ENCODE measurements around the gene ZKSCAN1.

ZKSCAN1 gene

DNA sequence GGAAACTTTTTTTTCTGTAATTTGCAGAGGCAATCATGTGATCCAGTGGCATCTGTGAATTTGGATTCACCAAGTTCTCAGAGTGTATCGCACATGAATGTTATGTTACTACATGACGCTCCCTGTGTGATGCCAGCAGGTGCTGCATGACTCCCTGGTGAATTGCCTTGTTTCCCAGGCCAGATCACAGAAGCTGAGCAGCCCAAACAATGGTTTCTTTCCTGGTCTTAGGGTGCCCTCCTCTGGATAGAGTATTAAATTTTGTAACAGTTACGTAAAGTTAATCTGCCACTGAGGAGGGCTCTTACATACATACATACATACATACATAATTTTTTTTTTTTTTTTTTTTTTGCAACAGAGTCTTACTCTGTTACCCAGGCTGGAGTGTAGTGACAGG is 37.8 kb downstream of the ZKSCAN1 start:
- no peak overlapping the region for H3K27ac ChIP-seq (ENCODE audit: low read depth, low read length, poor library complexity, severe bottlenecking)
- H3K79me2 ChIP-seq (ENCODE audit: insufficient read depth, low read length), result no peaks in the 10 kb centered on the region
- no peak overlapping the region for H3K4me2 ChIP-seq (ENCODE audit: low read length)
- H3K9ac ChIP-seq (ENCODE audit: low read length), result no peak overlapping the region
- no peak overlapping the region for H3K4me3 ChIP-seq (ENCODE audit: low read depth, low read length, poor library complexity, severe bottlenecking)
- H4K20me1 ChIP-seq (ENCODE audit: insufficient read depth, low read length), result no peaks in the 10 kb centered on the region
- H3K4me1 ChIP-seq (ENCODE audit: insufficient read depth, low read length, severe bottlenecking), result peaks cover 19% of the 10 kb centered on the region
- no peaks in the 10 kb centered on the region for H3F3A ChIP-seq (ENCODE audit: insufficient read depth, low read length)
- no peaks in the 10 kb centered on the region for H3K9me3 ChIP-seq (ENCODE audit: low read length)
- no peaks in the 10 kb centered on the region for H3K9me2 ChIP-seq (ENCODE audit: low read depth, low read length)
- H2AFZ ChIP-seq (ENCODE audit: low read length), result no peak overlapping the region
- TF ChIP-seq, protein P1, sequence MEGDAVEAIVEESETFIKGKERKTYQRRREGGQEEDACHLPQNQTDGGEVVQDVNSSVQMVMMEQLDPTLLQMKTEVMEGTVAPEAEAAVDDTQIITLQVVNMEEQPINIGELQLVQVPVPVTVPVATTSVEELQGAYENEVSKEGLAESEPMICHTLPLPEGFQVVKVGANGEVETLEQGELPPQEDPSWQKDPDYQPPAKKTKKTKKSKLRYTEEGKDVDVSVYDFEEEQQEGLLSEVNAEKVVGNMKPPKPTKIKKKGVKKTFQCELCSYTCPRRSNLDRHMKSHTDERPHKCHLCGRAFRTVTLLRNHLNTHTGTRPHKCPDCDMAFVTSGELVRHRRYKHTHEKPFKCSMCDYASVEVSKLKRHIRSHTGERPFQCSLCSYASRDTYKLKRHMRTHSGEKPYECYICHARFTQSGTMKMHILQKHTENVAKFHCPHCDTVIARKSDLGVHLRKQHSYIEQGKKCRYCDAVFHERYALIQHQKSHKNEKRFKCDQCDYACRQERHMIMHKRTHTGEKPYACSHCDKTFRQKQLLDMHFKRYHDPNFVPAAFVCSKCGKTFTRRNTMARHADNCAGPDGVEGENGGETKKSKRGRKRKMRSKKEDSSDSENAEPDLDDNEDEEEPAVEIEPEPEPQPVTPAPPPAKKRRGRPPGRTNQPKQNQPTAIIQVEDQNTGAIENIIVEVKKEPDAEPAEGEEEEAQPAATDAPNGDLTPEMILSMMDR (IDR thresholded peaks at IDR 0.05; ENCODE audit: low read length), result peak; percentile 50
- no peak for TF ChIP-seq EZH2 (IDR thresholded peaks at IDR 0.05; ENCODE audit: borderline replicate concordance, low read length)
- H3K27me3 ChIP-seq (ENCODE audit: insufficient read depth, low read length), result no peaks in the 10 kb centered on the region
- peaks cover 15% of the 10 kb centered on the region for H3K36me3 ChIP-seq (ENCODE audit: insufficient read depth, low read length)

GRCh38 chr7:100057006-100057405 is 41.6 kb downstream of the ZKSCAN1 start:
- Histone ChIP-seq H4K20me1 (ENCODE audit: insufficient read depth, low read length) (no peaks in the 10 kb centered on the region), H3K9me2 (ENCODE audit: low read depth, low read length) (no peaks in the 10 kb centered on the region), H3K9me3 (ENCODE audit: low read length) (no peaks in the 10 kb centered on the region), H3K4me1 (ENCODE audit: insufficient read depth, low read length, severe bottlenecking) (peaks cover 10% of the 10 kb centered on the region), H3K36me3 (ENCODE audit: insufficient read depth, low read length) (peaks cover 45% of the 10 kb centered on the region), H3K4me3 (ENCODE audit: low read depth, low read length, poor library complexity, severe bottlenecking) (no peak overlapping the region), H3K27ac (ENCODE audit: low read depth, low read length, poor library complexity, severe bottlenecking) (no peak overlapping the region), H3K79me2 (ENCODE audit: insufficient read depth, low read length) (no peaks in the 10 kb centered on the region), H2AFZ (ENCODE audit: low read length) (no peak overlapping the region), H3F3A (ENCODE audit: insufficient read depth, low read length) (no peaks in the 10 kb centered on the region), H3K9ac (ENCODE audit: low read length) (no peak overlapping the region), H3K4me2 (ENCODE audit: low read length) (no peak overlapping the region), H3K27me3 (ENCODE audit: insufficient read depth, low read length) (no peaks in the 10 kb centered on the region)
- TF ChIP-seq, protein P1 (IDR thresholded peaks at IDR 0.05; ENCODE audit: low read length), result no peak
- TF ChIP-seq EZH2 (IDR thresholded peaks at IDR 0.05; ENCODE audit: borderline replicate concordance, low read length), result no peak

GRCh38 chr7:100059251-100059739 is 43.9 kb downstream of the ZKSCAN1 start:
- H2AFZ ChIP-seq (ENCODE audit: low read length), result no peak overlapping the region
- H3K36me3 ChIP-seq (ENCODE audit: insufficient read depth, low read length), result peaks cover 60% of the 10 kb centered on the region
- H3K79me2 ChIP-seq (ENCODE audit: insufficient read depth, low read length), result no peaks in the 10 kb centered on the region
- no peak for TF ChIP-seq EZH2 (IDR thresholded peaks at IDR 0.05; ENCODE audit: borderline replicate concordance, low read length)
- TF ChIP-seq, protein P1 (IDR thresholded peaks at IDR 0.05; ENCODE audit: low read length), result no peak
- H3K9me2 ChIP-seq (ENCODE audit: low read depth, low read length), result no peaks in the 10 kb centered on the region
- H3K9ac ChIP-seq (ENCODE audit: low read length), result no peak overlapping the region
- H3K9me3 ChIP-seq (ENCODE audit: low read length), result no peaks in the 10 kb centered on the region
- peaks cover 10% of the 10 kb centered on the region for H3K4me1 ChIP-seq (ENCODE audit: insufficient read depth, low read length, severe bottlenecking)
- H4K20me1 ChIP-seq (ENCODE audit: insufficient read depth, low read length), result no peaks in the 10 kb centered on the region
- no peak overlapping the region; the same call in 1 of the 2 replicates for H3K4me2 ChIP-seq (ENCODE audit: low read length)
- no peaks in the 10 kb centered on the region for H3K27me3 ChIP-seq (ENCODE audit: insufficient read depth, low read length)
- no peak overlapping the region for H3K4me3 ChIP-seq (ENCODE audit: low read depth, low read length, poor library complexity, severe bottlenecking)
- no peaks in the 10 kb centered on the region for H3F3A ChIP-seq (ENCODE audit: insufficient read depth, low read length)
- peak overlapping the region; percentile 24 for H3K27ac ChIP-seq (ENCODE audit: low read depth, low read length, poor library complexity, severe bottlenecking)

Measured in OCI-LY1 (cell line).